Hematopoietic multipotent progenitor cell treated with erythropoietin and hydrocortisone succinate and interleukin-3 and kit ligand, for 6 days (in vitro differentiated cells): Measurements from ENCODE around the gene TOR4A.

Source experiments
- DNase-seq: peaks from one replicate; pipeline ENCODE4 v3.0.0-alpha.2; 2015

The TOR4A gene

DNA sequence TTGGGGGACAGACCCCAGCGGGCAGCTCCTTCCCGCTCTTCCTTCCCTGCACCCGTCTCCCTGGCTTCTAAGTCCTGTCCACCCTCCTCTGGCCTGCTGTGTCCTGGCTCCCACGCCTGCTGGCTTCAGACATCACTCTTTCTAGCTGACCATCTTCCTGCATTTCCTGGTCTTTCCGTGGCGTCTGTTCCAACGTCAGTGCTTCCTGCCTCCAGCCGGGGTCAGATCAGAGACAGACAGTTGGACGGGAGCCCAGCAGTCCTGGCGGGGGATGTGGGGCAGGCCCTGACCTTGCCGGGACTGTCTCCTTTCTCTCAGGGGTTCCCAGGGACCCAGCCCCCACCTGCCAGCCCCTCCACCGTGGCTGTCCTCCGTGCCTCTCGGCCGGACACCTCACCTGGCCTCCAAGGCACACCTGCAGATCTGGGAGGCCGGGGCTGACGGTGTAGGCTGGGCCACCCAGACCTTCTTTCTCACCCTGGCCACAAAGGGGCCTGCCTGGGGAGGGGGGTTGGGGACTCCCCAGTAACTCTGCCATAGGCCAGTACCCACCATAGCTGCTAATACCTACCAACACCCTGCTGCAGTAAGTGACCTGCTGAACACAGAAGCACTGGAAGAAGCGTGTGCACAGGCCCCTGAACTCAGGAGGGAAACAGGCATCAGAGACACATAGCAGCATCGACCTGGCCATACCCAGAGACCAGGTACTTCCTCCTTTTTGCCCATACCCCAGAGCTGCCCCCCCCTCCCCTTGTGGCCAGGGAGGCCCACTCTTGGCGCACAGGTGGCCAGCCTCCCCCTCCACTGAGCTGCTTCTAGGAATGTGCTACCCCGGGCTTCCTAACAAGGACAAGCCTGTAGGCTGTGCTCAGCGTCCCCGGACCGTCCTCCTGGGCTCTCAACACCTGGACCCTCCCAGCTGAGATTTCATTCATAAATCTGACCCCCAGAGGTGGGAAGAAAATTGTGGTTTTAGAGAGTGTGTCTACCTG, 19.4 kb downstream of the TOR4A start:
- DNase-seq: no peak

DNA sequence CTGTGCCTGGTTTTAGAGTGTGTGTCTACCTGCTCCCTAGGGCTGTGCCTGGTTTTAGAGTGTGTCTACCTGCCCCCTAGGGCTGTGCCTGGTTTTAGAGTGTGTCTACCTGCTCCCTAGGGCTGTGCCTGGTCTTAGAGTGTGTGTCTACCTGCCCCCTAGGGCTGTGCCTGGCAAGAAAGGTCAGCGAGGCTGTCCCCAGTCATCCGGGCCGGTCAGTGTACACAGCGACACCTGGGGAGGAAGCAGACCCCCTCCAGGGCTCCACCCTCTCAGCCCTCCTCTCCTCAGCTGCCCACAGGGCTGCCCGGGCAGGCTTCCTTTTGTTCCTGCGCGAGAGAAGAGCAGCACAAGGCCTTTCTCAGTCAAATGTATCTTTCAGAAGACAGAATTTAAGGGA, 20.4 kb downstream of the TOR4A start:
- no peak for DNase-seq

DNA sequence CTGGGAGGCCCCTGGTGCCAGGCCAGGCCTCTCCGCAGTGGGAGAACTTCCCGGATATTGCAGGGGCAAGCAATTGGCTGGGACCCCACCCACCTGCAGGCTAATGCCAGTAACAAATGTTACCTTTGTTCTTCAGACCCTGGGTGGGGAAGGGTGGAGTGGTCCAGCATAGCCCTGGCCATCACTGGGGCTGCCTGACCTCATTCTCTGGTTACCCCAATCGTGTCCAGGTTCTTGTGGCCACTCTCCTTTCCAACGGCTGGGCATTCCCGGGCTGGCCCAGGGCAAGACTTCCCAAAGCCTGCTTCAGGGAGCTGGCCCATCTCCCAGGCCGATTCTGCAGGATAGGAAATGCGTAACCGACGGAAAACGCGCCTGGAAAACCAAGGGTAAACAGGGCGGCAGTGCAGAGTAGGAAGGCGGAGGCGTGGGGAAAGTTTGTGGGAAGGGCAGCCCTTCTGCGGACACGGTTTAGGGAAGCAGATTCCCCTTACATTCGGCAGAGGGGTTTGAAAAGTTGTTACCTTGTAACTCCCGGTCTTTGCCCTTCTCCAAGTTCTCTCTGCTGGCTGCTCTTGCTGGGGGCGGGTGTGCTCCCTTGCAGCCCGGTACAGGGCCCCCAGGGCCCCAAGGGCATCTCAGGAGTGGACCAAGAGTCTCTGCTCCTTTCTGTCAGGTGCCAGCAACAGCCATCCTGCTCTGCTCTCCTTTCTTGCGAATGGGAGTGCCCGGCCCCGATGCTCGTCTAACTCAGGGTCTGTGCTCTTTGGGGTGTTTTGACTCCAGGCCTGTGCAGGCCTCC, 21.1 kb downstream of the TOR4A start:
- no peak for DNase-seq

DNA sequence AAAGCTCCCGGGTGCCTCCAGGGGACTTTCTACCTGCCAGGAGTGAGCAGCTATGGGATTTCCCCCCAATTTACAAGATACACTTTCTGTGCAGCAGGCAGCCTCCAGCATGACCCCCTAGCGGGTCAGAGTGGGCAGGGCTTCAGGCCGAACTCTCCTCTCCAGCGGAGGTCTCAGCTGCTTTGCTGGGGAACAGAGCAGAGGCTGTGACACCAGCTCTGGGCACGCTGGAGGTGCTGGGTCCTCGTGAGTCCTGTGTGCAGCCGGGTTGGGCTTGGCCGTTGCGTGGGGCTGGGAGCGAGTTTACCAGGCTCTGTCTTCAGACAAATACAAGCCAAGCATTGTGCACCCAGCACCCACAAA, 21.7 kb downstream of the TOR4A start:
- no peak for DNase-seq

DNA sequence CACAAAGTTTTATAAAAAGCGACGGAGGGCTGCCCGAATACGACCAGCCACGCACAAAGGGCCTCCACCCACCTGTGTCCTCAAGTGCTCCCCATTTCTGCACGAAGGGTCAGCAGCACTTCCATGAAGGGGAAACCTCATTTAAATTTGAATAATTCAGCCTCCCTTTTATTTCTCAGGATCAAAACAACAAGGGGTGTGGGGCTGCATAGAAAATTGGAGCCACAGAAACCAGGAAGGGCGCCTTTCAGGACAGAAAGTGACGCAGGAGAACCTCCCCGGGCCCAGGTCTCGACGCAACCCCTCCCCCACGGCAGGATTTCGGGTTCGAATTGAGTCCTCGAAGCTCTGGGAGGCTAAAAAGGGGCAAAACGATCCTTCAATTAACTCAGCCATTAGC, 22.4 kb downstream of the TOR4A start:
- peak; percentile 50 for DNase-seq

DNA sequence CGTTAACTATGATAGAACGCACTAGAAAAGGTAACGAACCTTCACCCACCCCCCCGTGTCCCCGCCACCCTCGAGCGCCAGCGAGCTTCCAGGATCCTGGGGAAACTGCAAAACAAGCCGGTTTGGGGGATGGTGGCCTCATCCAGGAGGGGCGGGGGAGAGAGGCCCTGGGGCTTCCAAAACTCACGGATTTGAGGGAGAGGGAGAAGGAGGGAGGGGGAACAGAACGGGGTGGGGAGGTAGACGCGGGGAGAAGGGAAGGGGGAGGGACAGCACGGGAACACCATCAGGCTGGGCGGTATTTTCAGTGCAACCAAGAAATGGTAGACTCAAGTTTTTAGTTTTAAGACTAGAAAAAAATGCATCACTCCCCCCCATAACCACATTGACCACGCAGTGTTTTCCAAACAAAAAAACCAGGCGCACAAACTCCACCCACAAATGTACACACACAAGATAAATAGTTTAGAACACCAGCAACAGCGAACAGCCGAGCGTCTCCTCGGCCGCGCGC, 23.1 kb downstream of the TOR4A start:
- peak; percentile 70 for DNase-seq

DNA sequence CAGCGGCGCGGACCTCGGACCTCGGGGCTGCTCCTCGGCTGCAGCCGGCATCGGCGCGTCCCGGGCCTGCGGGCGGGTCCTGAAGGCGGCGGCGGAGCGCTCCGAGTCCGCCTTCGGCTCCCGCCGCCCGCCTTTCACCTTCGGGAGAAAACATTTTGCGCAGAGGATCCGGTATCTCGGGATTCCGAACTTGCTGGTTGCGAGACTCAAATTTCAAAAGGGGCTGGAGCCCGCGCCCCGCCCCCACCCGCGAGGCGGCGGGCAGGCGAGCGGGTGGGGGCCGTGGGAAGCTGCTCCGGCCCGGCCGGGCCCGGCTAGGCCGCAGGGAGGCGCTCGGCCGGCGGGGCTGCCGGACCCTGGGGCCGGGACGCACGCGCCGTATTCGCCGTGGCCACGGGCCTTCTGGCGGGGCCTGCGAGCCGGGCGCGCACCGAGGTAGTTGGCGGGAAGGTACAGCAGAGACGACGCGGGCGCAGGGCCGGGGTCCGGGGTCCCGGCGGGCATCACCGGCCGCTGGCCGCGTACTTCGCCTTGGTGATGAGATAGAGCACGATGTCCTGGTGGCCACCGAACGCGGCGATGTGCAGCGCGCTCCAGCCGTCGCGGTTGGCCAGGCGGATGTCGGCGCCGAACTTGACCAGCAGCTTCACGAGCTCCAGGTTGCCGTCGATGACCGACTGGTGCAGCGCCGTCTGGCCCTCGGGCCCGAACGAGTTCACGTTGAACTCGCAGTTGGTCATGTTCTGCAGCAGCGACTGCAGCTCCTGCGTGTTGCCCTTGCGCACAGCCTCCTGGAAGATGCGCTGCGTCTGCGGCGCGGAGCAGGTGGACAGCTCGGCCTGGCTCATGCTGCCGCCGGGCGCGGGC, 23.8 kb downstream of the TOR4A start:
- peak; percentile 52 for DNase-seq

DNA sequence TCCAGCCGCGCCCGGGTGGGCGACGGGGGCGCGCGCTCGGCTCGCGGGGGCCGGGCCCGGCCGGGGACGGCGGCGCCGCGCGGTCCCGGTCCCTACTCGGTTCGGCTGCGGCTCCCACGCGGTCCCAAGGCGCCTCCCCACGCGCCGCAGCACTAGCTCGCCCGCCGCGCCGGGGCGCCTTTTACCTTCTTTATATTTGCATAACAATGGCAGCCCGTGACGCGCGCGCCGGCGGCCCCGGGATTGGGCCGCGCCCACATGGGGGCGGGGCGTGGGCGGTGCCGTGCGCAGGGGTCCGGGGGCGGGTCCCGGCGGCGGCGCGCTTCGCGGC, 24.6 kb downstream of the TOR4A start, which contains the start of gene NRARP:
Gene NRARP (minus strand): TSS at position 154 of the 331 bp plus-strand sequence. CDS start 343 bp downstream, outside the sequence.
- peak; percentile 94 for DNase-seq

DNA sequence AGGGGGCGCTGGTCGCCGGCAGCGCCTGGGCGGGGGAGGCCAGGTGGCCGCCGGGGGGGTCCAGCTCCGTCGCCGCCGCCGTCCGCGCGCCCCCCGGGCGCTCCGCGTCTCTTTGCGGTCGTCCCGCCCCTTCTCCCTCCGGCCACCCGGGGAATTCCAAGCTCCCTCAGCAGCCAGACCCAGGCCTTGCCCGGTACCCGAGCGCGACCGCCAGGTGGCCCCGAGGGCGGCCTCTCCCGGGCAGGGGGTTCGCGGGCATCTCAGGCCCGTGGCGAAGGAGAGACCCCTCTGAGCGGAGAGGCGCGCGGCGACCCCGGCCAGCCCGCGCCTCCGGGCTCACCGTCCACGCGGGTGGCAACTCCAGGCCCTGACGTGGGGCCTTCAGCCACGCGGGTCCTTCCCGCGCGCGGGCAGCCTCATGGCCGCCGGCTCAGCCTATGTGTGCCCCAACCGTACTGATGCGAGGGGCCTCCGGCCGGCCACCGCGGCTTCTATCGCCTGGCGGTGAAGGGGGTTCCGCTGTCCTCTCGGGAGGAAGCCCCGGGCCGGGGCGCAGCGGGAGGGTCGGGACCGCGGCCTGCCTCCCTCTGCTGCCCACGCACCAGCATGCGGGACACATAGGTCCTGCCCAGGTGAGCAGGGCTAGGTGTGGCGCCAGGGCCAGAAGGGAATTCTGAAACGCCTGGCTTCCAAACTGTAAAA, 25.1 kb downstream of the TOR4A start:
- peak; percentile 71 for DNase-seq

DNA sequence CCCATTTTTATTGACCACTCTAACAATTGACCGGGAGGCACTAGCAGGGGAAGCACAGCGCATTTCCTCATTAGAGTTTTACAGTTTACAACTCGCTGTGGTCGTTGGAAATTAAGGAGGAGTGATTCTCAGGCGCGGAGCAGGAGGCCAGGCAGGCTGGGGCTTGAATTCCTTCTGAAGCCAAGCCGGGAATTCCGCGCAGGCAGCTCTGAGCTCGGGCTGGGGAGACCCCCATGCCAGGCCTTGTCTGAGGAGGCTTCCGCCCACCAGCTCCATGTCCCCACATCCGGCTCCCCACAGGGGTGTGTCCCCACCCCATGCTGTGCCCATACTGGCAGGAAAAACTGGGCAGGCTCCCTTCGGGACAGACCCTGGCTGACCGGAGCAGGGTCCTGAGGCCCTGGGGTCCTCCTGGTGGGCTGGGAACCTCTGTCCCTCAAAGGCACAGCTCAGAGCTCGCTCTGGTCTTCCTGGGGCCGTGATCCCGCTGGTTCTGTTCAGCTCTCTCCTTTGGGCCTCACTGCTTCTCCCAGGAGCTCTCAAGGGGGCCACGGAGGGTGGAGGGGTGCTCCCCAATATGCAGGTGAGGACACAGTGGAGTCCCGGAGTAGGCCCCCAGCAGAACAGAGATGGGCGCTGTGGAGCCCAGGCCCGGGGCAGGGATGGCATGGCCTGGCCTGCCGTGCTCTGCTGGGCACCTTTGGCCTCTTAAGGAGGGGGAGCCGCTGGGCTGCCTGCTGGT, 25.8 kb downstream of the TOR4A start:
- DNase-seq: no peak

DNA sequence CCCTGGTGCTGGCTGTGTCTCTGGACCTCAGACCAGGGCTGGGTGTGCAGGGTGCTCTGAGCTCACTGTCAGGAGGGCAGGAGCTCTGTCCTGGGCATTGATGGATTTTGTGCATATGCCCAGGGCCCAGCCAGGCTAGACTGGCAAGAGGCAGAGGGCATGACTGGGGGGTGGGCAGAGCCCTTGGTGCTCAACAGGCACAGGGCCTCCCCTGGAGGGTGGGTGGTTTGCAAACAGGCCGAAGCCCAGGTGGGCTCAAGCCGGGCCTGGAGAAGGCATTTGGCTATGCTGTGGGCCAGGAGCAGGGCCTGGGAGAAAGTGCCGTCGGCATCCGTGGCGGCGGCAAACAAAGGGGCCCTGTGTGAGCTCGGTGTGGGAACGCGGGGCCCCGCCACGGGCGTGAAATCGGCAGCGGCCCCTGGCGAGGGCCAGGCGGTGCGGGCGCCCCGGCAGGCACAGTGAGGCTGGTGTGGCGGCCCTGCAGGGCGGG, 26.4 kb downstream of the TOR4A start:
- no peak for DNase-seq

DNA sequence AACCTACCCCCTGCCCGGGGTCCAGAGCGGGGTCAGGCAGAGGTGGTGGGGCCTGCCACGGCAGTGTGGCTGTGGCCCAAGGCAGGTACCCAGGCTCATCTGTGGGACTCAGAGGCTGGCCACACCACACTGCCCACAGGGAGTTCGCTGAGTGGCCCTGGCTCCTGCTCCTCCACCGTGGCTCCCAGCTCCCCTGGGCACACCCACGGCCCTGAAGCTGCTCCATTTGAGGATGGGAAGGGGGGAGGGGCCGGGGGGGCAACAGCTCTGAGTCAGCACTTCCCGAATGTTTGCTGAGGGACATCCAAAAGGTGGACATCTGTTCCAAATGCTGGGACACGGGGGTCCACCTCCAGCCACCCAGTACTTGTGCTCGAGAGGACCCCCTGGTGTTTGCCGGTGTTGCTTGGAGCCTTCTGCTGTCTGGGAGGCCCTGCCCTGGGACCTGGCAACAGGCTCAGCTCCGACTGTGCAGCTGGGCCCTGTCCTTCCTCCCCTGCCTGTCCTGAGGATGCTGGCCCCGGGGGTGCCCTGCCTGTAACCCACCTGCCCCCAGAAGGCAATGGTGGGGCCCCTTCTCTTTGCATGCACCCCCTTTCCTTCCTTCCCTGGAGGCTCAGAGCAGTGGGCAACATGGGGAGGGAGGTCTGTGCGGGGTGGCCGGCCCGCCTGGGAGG, 27.0 kb downstream of the TOR4A start:
- DNase-seq: no peak

DNA sequence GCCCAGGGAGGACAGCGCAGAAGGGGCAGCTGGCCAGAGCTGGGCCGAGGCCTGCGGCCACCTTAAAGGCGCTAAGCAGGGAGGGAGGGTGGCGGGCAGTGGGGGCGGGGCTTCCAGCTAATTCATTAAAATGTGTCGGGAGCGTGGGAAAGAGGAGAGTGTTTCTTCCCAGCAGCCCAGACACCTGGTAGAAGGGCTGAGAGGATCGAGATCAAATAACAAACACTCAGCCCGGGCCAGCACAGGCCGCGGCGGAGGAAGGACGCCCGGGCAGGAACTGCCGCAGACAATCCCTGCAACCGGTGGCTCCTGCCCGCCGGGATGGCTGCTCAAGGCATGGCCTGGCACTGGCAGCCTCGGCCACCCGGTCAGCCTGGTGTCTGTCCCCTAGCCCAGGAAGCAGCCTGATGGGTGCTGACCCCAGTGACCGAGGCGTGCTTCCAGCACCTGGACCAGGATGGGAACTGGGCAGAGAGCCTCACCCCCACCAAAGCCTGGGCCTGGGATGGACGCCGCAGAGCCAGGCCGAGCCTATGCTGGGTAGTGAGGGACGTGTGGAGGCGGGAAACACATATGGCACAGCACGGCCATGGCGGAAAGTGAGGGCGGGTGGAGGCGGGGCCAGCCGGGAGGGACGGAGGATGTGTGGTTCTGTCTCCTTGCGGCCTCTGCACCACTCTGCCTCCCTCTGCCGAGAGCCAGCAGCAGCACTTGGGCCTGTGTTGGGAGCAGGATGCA, 27.7 kb downstream of the TOR4A start:
- peak; percentile 84 for DNase-seq

DNA sequence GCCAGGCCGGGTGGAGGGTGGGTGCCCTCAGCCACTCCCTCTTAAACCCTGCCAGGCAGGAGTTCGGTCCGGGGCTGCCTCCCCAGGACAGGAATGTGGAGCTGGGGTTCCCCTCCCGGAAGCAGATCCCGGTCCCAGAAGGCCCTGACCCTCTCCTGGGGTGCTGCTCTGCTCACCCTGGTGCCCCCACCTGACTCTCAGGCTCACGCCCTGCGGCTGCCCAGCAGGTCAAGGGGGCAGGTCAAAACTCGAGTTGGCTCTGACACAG, 28.2 kb downstream of the TOR4A start:
- DNase-seq: no peak

DNA sequence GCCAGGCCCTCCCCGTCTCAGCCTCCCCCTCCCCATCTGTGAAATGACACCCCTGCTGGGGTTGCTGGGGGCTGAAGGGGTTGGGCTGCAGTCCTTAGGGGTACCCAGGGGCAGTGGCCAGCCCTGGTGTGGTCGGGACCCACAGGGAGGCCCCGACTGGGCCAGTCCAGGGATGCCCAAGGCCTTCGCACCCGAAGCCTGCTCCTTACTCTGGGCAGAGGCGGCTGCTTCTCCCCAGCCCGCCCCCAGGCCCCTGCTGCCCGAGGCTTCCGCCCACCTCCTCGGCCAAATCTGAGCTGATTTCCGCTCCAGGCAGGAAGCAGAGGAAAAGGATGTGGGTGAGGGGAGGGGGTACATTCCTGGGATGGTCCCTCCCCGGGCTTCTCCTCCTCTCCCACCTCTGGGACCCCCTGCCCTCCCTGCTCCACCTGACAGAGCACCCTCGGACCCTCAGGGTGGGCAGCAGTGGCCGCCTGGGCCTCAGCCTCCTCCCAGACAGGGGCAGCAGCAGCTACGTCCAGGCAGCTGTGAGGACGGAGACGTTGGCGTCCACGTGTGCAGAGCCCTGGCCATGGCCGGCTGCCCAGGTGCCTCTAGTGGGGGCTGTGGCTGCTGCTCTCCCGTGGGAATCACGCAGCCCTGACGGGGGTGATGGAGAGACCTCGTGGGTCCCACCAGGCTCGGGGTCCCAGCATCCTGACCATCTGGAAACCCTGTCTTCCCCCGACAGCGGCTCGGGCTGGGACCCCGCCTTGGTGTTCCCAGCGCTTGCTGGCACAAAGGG, 28.7 kb downstream of the TOR4A start:
- peak; percentile 0 for DNase-seq

DNA sequence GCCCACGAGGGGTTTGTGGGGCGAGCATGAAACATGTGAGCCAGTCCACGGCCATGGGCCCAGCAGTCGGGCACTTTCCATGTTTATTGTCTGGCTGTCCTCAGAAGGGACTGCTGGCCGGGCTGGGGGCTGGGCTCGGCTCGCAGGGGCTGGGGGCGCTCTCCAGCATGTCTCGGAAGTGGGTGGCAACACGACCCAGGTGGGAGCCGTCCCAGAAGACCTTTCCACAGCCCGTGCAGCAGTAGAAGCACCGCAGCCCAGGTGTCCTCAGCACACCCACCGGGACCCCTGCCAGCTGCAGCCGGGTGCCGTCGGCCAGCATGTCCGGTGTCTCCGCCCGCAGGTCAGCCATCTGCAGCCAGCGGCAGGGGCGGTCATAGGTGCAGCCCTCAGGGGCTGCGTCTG, 29.3 kb downstream of the TOR4A start:
- no peak for DNase-seq

DNA sequence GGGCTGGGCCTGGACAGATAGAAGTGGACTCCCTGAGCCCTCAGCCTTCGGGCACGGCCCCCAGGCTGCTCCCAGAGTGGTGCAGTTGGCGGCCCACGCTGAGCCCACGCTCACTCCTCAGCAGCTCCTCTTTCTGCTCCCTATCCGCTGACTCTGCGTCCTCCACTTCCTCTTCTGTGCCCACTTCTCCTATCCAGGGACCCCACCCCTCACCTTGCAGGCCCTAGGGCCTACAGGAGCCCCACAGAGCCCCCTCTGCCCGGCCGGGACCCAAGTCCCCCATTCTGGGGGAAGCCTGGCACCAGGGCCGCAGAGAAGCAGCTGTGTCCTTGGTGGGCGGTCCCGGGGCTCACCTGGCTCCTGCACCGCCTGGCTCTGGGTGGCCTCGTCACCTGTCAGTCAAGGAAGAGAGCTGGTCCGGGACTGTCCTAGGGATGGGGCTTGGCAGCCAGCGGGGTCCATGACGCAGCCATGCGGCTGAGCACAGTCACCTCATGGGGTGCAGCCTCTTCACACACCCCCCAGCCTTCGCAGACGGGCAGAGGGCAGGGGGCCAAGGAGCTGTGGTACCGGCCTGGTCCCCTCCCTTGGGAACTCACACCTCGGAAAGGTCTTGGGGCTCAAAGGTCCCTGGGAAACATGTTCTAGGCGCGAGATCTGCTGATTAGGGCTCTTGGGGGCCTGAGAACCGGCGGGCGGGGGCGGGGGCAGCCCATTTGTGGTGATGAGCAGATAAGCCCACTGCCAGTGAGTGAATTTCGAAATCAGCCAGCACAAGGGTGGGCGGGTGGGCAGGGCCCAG, 29.9 kb downstream of the TOR4A start:
- peak; percentile 60 for DNase-seq

DNA sequence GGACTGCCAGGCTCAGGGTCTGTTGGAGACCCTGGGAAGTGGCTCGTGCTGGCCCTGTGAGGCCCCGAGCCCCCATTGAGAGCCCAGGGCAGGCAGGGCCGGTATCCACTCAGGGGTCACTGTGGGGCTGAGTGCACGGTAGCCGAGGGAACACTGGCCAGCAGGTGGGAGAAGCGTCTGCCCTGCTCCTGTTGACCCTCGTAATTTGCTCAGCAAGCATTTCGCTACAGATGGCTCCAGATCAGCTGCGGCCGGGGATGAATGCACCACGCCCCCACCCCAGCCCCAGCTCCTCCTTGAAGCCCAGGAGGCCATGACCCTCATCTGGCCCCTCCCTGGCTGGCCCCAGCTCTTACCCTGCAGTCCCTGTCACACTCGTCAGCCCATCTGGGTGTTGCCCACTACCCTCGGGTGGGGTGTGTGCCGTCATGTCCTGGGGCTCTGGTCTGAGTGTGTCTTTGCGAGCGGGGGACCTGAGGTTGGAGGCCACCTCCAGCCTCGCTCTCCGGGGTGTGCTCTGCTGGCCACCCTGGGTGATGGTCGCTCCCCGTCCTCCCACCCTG, 30.6 kb downstream of the TOR4A start:
- no peak for DNase-seq
